ENCODE data around the gene PSMF1. TPM values are rescaled to one million over a fixed set of nuclear protein-coding genes. Genes with fewer than 3 reads are reported as not detected.

PSMF1 gene
- 69.6 TPM for total RNA-seq

GRCh38 chr20:1118336-1119127 lies at the start of gene PSMF1:
TSS of gene PSMF1 (plus strand) at chr20:1118602. CDS start at chr20:1118774, 172 bp downstream.
- no peaks in the 10 kb centered on the region for H3K27me3 ChIP-seq (ENCODE audit: insufficient read depth, low read length)
- H3K4me1 ChIP-seq (ENCODE audit: insufficient read depth, low read length): peaks cover 52% of the 10 kb centered on the region
- peak within 1 kb of the TSS; percentile 98 for H3K4me3 ChIP-seq (ENCODE audit: low read length)
- no peaks in the 10 kb centered on the region for H3K9me3 ChIP-seq (ENCODE audit: low read depth, low read length)

- Histone ChIP-seq H3K27me3 (ENCODE audit: insufficient read depth, low read length) (no peaks in the 10 kb centered on the region), H3K9me3 (ENCODE audit: low read depth, low read length) (no peaks in the 10 kb centered on the region), H3K4me3 (ENCODE audit: low read length) (no peak overlapping the region), H3K4me1 (ENCODE audit: insufficient read depth, low read length) (no peaks in the 10 kb centered on the region)
Measured at GRCh38 chr20:1072258-1072657, 46.1 kb upstream of the PSMF1 start.

- H3K27me3 ChIP-seq (ENCODE audit: insufficient read depth, low read length): no peaks in the 10 kb centered on the region
- H3K9me3 ChIP-seq (ENCODE audit: low read depth, low read length): no peaks in the 10 kb centered on the region
- H3K4me3 ChIP-seq (ENCODE audit: low read length): no peak overlapping the region
- H3K4me1 ChIP-seq (ENCODE audit: insufficient read depth, low read length): no peaks in the 10 kb centered on the region
Measured at GRCh38 chr20:1075616-1076015, 42.8 kb upstream of the PSMF1 start.

- H3K9me3 ChIP-seq (ENCODE audit: low read depth, low read length): peaks cover 7% of the 10 kb centered on the region
- no peak overlapping the region for H3K4me3 ChIP-seq (ENCODE audit: low read length)
- H3K4me1 ChIP-seq (ENCODE audit: insufficient read depth, low read length): no peaks in the 10 kb centered on the region
- no peaks in the 10 kb centered on the region for H3K27me3 ChIP-seq (ENCODE audit: insufficient read depth, low read length)
Measured at GRCh38 chr20:1081891-1082290, 36.5 kb upstream of the PSMF1 start.

- Histone ChIP-seq H3K4me3 (ENCODE audit: low read length) (no peak overlapping the region), H3K9me3 (ENCODE audit: low read depth, low read length) (peaks cover 7% of the 10 kb centered on the region), H3K4me1 (ENCODE audit: insufficient read depth, low read length) (no peaks in the 10 kb centered on the region), H3K27me3 (ENCODE audit: insufficient read depth, low read length) (no peaks in the 10 kb centered on the region)
Measured at GRCh38 chr20:1083431-1084080, 34.8 kb upstream of the PSMF1 start.

- Histone ChIP-seq H3K27me3 (ENCODE audit: insufficient read depth, low read length) (no peaks in the 10 kb centered on the region), H3K4me1 (ENCODE audit: insufficient read depth, low read length) (no peaks in the 10 kb centered on the region), H3K4me3 (ENCODE audit: low read length) (no peak overlapping the region), H3K9me3 (ENCODE audit: low read depth, low read length) (peaks cover 7% of the 10 kb centered on the region)
Measured at GRCh38 chr20:1085492-1086276, 32.7 kb upstream of the PSMF1 start.

GRCh38 chr20:1086277-1087213 lies 31.9 kb upstream of the PSMF1 start:
- Histone ChIP-seq H3K9me3 (ENCODE audit: low read depth, low read length) (peaks cover 7% of the 10 kb centered on the region), H3K27me3 (ENCODE audit: insufficient read depth, low read length) (no peaks in the 10 kb centered on the region), H3K4me3 (ENCODE audit: low read length) (no peak overlapping the region), H3K4me1 (ENCODE audit: insufficient read depth, low read length) (no peaks in the 10 kb centered on the region)

GRCh38 chr20:1087311-1087905 lies 31.0 kb upstream of the PSMF1 start:
- Histone ChIP-seq H3K27me3 (ENCODE audit: insufficient read depth, low read length) (no peaks in the 10 kb centered on the region), H3K4me1 (ENCODE audit: insufficient read depth, low read length) (no peaks in the 10 kb centered on the region), H3K9me3 (ENCODE audit: low read depth, low read length) (peaks cover 7% of the 10 kb centered on the region), H3K4me3 (ENCODE audit: low read length) (no peak overlapping the region)

- H3K27me3 ChIP-seq (ENCODE audit: insufficient read depth, low read length): no peaks in the 10 kb centered on the region
Measured at GRCh38 chr20:1094751-1095150, 23.7 kb upstream of the PSMF1 start.

GRCh38 chr20:1101533-1101932 lies 16.9 kb upstream of the PSMF1 start:
- H3K4me3 ChIP-seq (ENCODE audit: low read length): no peak overlapping the region
- H3K4me1 ChIP-seq (ENCODE audit: insufficient read depth, low read length): no peaks in the 10 kb centered on the region
- H3K27me3 ChIP-seq (ENCODE audit: insufficient read depth, low read length): no peaks in the 10 kb centered on the region
- peaks cover 12% of the 10 kb centered on the region for H3K9me3 ChIP-seq (ENCODE audit: low read depth, low read length)

More at GRCh38 chr20:1094751-1095150, 23.7 kb upstream of the PSMF1 start:
- H3K9me3 ChIP-seq (ENCODE audit: low read depth, low read length): peaks cover 4% of the 10 kb centered on the region
- H3K4me3 ChIP-seq (ENCODE audit: low read length): no peak overlapping the region
- no peaks in the 10 kb centered on the region for H3K4me1 ChIP-seq (ENCODE audit: insufficient read depth, low read length)

GRCh38 chr20:1102016-1102415 lies 16.4 kb upstream of the PSMF1 start:
- H3K4me3 ChIP-seq (ENCODE audit: low read length): no peak overlapping the region
- peaks cover 12% of the 10 kb centered on the region for H3K9me3 ChIP-seq (ENCODE audit: low read depth, low read length)
- no peaks in the 10 kb centered on the region for H3K4me1 ChIP-seq (ENCODE audit: insufficient read depth, low read length)
- H3K27me3 ChIP-seq (ENCODE audit: insufficient read depth, low read length): no peaks in the 10 kb centered on the region

GRCh38 chr20:1103751-1104150 lies 14.7 kb upstream of the PSMF1 start:
- Histone ChIP-seq H3K27me3 (ENCODE audit: insufficient read depth, low read length) (no peaks in the 10 kb centered on the region), H3K9me3 (ENCODE audit: low read depth, low read length) (peaks cover 12% of the 10 kb centered on the region), H3K4me1 (ENCODE audit: insufficient read depth, low read length) (no peaks in the 10 kb centered on the region), H3K4me3 (ENCODE audit: low read length) (no peak overlapping the region)

- Histone ChIP-seq H3K9me3 (ENCODE audit: low read depth, low read length) (peaks cover 8% of the 10 kb centered on the region), H3K4me3 (ENCODE audit: low read length) (no peak overlapping the region), H3K4me1 (ENCODE audit: insufficient read depth, low read length) (no peaks in the 10 kb centered on the region), H3K27me3 (ENCODE audit: insufficient read depth, low read length) (no peaks in the 10 kb centered on the region)
Measured at GRCh38 chr20:1105599-1106194, 12.7 kb upstream of the PSMF1 start.

- Histone ChIP-seq H3K4me3 (ENCODE audit: low read length) (no peak overlapping the region), H3K9me3 (ENCODE audit: low read depth, low read length) (peaks cover 5% of the 10 kb centered on the region), H3K27me3 (ENCODE audit: insufficient read depth, low read length) (no peaks in the 10 kb centered on the region), H3K4me1 (ENCODE audit: insufficient read depth, low read length) (no peaks in the 10 kb centered on the region)
Measured at GRCh38 chr20:1107176-1107575, 11.2 kb upstream of the PSMF1 start.

Data from mononuclear cell (primary cell).